ENCODE data around the gene DAW1.

Gene DAW1

GRCh38 chr2:227939271-227940027 lies 68.0 kb downstream of the DAW1 start:
- TF ChIP-seq CTCF (IDR thresholded peaks at IDR 0.05; ENCODE audit: low read depth, low read length), result peak; percentile 75
- TF ChIP-seq EZH2phosphoT487 (IDR thresholded peaks at IDR 0.05; ENCODE audit: low read depth), result no peak
- H4K20me1 ChIP-seq (ENCODE audit: insufficient read depth, low read length), result no peaks in the 10 kb centered on the region
- peaks cover 7% of the 10 kb centered on the region for H3K4me1 ChIP-seq (ENCODE audit: low read length)
- peaks cover 2% of the 10 kb centered on the region; the same call in 1 of the 2 replicates for H3K27me3 ChIP-seq (ENCODE audit: low read depth, low read length)
- H3K36me3 ChIP-seq (replicated peaks; ENCODE audit: low read depth, low read length), result no peaks in the 10 kb centered on the region
- peak overlapping the region; percentile 47 for H2AFZ ChIP-seq (ENCODE audit: low read depth, low read length)
- H3K9me3 ChIP-seq (ENCODE audit: insufficient read depth, low read length), result no peaks in the 10 kb centered on the region
- peak overlapping the region; percentile 53 for H3K4me2 ChIP-seq (ENCODE audit: low read length)
- peak overlapping the region; percentile 44 for H3K4me3 ChIP-seq (ENCODE audit: low read length)
- no peaks in the 10 kb centered on the region for H3K79me2 ChIP-seq (ENCODE audit: low read length)
- no peak overlapping the region for H3K27ac ChIP-seq (ENCODE audit: low read length)
- no peak overlapping the region for H3K9ac ChIP-seq (ENCODE audit: low read length)

GRCh38 chr2:227942021-227942420 lies 70.6 kb downstream of the DAW1 start:
- Histone ChIP-seq H3K9me3 (ENCODE audit: insufficient read depth, low read length) (no peaks in the 10 kb centered on the region), H3K4me1 (ENCODE audit: low read length) (peaks cover 7% of the 10 kb centered on the region), H3K4me2 (ENCODE audit: low read length) (no peak overlapping the region), H3K27me3 (ENCODE audit: low read depth, low read length) (peaks cover 2% of the 10 kb centered on the region; the same call in 1 of the 2 replicates), H4K20me1 (ENCODE audit: insufficient read depth, low read length) (no peaks in the 10 kb centered on the region), H2AFZ (ENCODE audit: low read depth, low read length) (no peak overlapping the region), H3K36me3 (replicated peaks; ENCODE audit: low read depth, low read length) (no peaks in the 10 kb centered on the region), H3K79me2 (ENCODE audit: low read length) (no peaks in the 10 kb centered on the region), H3K9ac (ENCODE audit: low read length) (no peak overlapping the region), H3K4me3 (ENCODE audit: low read length) (no peak overlapping the region), H3K27ac (ENCODE audit: low read length) (no peak overlapping the region)
- TF ChIP-seq CTCF (IDR thresholded peaks at IDR 0.05; ENCODE audit: low read depth, low read length), result no peak
- TF ChIP-seq EZH2phosphoT487 (IDR thresholded peaks at IDR 0.05; ENCODE audit: low read depth), result no peak

GRCh38 chr2:227942965-227943364 lies 71.5 kb downstream of the DAW1 start:
- Histone ChIP-seq H4K20me1 (ENCODE audit: insufficient read depth, low read length) (no peaks in the 10 kb centered on the region), H3K36me3 (replicated peaks; ENCODE audit: low read depth, low read length) (no peaks in the 10 kb centered on the region), H3K27ac (ENCODE audit: low read length) (no peak overlapping the region), H3K9me3 (ENCODE audit: insufficient read depth, low read length) (no peaks in the 10 kb centered on the region), H3K4me2 (ENCODE audit: low read length) (no peak overlapping the region), H3K79me2 (ENCODE audit: low read length) (no peaks in the 10 kb centered on the region), H3K4me3 (ENCODE audit: low read length) (no peak overlapping the region), H2AFZ (ENCODE audit: low read depth, low read length) (no peak overlapping the region), H3K27me3 (ENCODE audit: low read depth, low read length) (peaks cover 2% of the 10 kb centered on the region; the same call in 1 of the 2 replicates), H3K9ac (ENCODE audit: low read length) (no peak overlapping the region), H3K4me1 (ENCODE audit: low read length) (peaks cover 7% of the 10 kb centered on the region)
- TF ChIP-seq EZH2phosphoT487 (IDR thresholded peaks at IDR 0.05; ENCODE audit: low read depth), result no peak
- no peak for TF ChIP-seq CTCF (IDR thresholded peaks at IDR 0.05; ENCODE audit: low read depth, low read length)

GRCh38 chr2:227960317-227960716 lies 88.9 kb downstream of the DAW1 start:
- H3K79me2 ChIP-seq (ENCODE audit: low read length), result no peaks in the 10 kb centered on the region
- H2AFZ ChIP-seq (ENCODE audit: low read depth, low read length), result no peak overlapping the region
- no peaks in the 10 kb centered on the region for H3K4me1 ChIP-seq (ENCODE audit: low read length)
- no peak overlapping the region for H3K9ac ChIP-seq (ENCODE audit: low read length)
- H3K27me3 ChIP-seq (ENCODE audit: low read depth, low read length), result no peaks in the 10 kb centered on the region
- TF ChIP-seq EZH2phosphoT487 (IDR thresholded peaks at IDR 0.05; ENCODE audit: low read depth), result no peak
- TF ChIP-seq CTCF (IDR thresholded peaks at IDR 0.05; ENCODE audit: low read depth, low read length), result no peak
- no peaks in the 10 kb centered on the region for H3K36me3 ChIP-seq (replicated peaks; ENCODE audit: low read depth, low read length)
- H3K27ac ChIP-seq (ENCODE audit: low read length), result no peak overlapping the region
- H4K20me1 ChIP-seq (ENCODE audit: insufficient read depth, low read length), result no peaks in the 10 kb centered on the region
- H3K9me3 ChIP-seq (ENCODE audit: insufficient read depth, low read length), result no peaks in the 10 kb centered on the region
- H3K4me2 ChIP-seq (ENCODE audit: low read length), result no peak overlapping the region
- H3K4me3 ChIP-seq (ENCODE audit: low read length), result no peak overlapping the region
